ENCODE data around the gene TUT4.
A peak's percentile ranks its signal among the peaks of the same experiment; 100 is the strongest.

Gene TUT4

GRCh38 chr1:52400131-52400530 is 152.8 kb downstream of the TUT4 start:
- DNase-seq = peak; percentile 13

- DNase-seq = no peak
These were observed 153.3 kb downstream of the TUT4 start for GRCh38 chr1:52399629-52400028.

GRCh38 chr1:52393174-52393573 is 159.7 kb downstream of the TUT4 start:
- no peak for DNase-seq

GRCh38 chr1:52386458-52386857 is 166.4 kb downstream of the TUT4 start:
- DNase-seq = no peak

GRCh38 chr1:52385376-52385775 is 167.5 kb downstream of the TUT4 start:
- no peak for DNase-seq
